C4-2B (cell line): ENCODE measurements around the gene ADAMTS13.

ENCODE experiments used
- ZFX ChIP-seq: fragments of 450-650 bp; IDR thresholded peaks from 2 replicates; pipeline ENCODE4 v1.6.1; 2017
- TF ChIP-seq, protein P1 (sequence below): fragments of 450-650 bp; conservative IDR thresholded peaks from 2 replicates; pipeline ENCODE4 v1.5.1; 2017; ENCODE audit warnings: mild to moderate bottlenecking

DNA sequence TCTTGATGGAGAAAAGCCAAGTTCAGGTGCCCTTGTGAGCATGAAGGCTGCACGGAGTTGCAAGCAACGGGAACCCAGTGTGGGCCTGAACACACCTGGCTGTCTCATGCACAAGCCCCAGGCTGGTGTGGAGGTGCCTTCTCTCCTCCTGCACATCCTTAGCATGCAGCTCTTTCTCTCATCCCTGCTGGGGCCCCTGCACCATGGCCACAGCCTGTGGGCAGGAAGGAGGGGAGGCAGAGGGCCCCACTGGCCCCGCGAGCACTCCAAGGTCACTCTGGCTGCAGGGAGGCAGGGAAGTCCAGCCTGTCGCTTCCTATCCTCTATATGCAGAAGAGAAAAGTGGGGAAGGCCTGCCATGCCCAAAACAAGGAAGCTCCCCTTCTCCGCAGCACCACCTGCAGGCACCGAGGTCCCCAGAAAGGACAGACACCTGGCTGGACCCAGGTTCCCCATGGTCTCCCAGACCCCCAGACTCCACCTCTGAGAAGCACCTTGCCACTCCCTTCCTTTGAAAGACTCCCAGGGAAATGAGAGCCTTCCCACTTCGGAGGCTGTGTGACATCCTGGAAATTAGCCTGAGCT lies 27.4 kb upstream of the ADAMTS13 start:
- TF ChIP-seq, protein P1, sequence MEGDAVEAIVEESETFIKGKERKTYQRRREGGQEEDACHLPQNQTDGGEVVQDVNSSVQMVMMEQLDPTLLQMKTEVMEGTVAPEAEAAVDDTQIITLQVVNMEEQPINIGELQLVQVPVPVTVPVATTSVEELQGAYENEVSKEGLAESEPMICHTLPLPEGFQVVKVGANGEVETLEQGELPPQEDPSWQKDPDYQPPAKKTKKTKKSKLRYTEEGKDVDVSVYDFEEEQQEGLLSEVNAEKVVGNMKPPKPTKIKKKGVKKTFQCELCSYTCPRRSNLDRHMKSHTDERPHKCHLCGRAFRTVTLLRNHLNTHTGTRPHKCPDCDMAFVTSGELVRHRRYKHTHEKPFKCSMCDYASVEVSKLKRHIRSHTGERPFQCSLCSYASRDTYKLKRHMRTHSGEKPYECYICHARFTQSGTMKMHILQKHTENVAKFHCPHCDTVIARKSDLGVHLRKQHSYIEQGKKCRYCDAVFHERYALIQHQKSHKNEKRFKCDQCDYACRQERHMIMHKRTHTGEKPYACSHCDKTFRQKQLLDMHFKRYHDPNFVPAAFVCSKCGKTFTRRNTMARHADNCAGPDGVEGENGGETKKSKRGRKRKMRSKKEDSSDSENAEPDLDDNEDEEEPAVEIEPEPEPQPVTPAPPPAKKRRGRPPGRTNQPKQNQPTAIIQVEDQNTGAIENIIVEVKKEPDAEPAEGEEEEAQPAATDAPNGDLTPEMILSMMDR = no peak
- no peak for TF ChIP-seq ZFX
